HL-60 (cell line): ENCODE measurements around the gene DAAM1.

Experiments used
- DNase-seq, 2 experiments: peaks; one replicate each; pipeline ENCODE4 v3.0.0-alpha.2; 2010 to 2020; ENCODE audit warnings: low read depth in 1 of 2, low spot score in 1 of 2
- H3K27ac ChIP-seq: fragments of 250-450 bp; sonication (Bioruptor Pico); replicated peaks from 2 replicates; pipeline ENCODE4 v1.5.1; 2020; ENCODE audit warnings: mild to moderate bottlenecking, moderate library complexity
- H3K27me3 ChIP-seq: fragments of 250-450 bp; sonication (Bioruptor Pico); 2 replicates; pipeline ENCODE4 v1.5.1; 2021; ENCODE audit warnings: mild to moderate bottlenecking, moderate library complexity; ENCODE audit not compliant: insufficient read depth, poor library complexity, severe bottlenecking
- H3K4me3 ChIP-seq: replicated peaks from 2 replicates; pipeline ENCODE4 v1.5.1; 2011; ENCODE audit warnings: mild to moderate bottlenecking, control low read depth, low read length; ENCODE audit not compliant: insufficient read depth
- GABPA ChIP-seq: IDR thresholded peaks from 2 replicates; pipeline ENCODE4 v1.6.1; 2012; ENCODE audit warnings: low read depth
- POLR2AphosphoS5 ChIP-seq: IDR thresholded peaks from 2 replicates; pipeline ENCODE4 v1.6.1; 2012; ENCODE audit warnings: low read depth
- SPI1 ChIP-seq: IDR thresholded peaks from 2 replicates; pipeline ENCODE4 v1.6.1; 2012; ENCODE audit warnings: low read depth, mild to moderate bottlenecking, borderline replicate concordance
- TF ChIP-seq, protein P1 (sequence below): IDR thresholded peaks from one replicate; pipeline ENCODE4 v1.5.1; 2011; ENCODE audit warnings: low read length, control low read depth, inconsistent platforms; ENCODE audit not compliant: insufficient read depth
- TF ChIP-seq, protein P2 (sequence below): IDR thresholded peaks from 2 replicates; pipeline ENCODE4 v1.6.1; 2012; ENCODE audit warnings: low read depth; ENCODE audit not compliant: insufficient replicate concordance

The DAAM1 gene

DNA sequence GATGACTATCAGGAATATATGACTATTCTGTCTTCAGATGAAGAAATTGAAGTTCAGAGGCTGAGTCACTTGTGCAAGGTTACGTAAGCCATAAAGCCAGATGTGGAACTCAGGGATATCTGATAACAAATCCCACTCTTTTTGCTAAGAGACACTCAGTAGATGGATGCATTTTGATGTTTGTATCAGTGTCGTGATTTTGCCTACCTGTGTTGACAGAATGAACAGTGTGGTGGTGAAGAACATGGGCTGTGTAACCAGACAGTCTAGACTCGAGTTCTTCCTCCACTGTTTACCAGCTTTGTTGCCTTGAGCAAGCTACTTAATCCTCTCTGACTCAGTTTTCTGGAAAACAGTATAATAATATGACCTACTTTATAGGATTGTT, 93.9 kb downstream of the DAAM1 start:
- Histone ChIP-seq H3K4me3 (no peak overlapping the region), H3K27me3 (no peaks in the 10 kb centered on the region), H3K27ac (no peak overlapping the region)
- TF ChIP-seq POLR2AphosphoS5 (no peak), GABPA (no peak), SPI1 (no peak)
- TF ChIP-seq, protein P1, sequence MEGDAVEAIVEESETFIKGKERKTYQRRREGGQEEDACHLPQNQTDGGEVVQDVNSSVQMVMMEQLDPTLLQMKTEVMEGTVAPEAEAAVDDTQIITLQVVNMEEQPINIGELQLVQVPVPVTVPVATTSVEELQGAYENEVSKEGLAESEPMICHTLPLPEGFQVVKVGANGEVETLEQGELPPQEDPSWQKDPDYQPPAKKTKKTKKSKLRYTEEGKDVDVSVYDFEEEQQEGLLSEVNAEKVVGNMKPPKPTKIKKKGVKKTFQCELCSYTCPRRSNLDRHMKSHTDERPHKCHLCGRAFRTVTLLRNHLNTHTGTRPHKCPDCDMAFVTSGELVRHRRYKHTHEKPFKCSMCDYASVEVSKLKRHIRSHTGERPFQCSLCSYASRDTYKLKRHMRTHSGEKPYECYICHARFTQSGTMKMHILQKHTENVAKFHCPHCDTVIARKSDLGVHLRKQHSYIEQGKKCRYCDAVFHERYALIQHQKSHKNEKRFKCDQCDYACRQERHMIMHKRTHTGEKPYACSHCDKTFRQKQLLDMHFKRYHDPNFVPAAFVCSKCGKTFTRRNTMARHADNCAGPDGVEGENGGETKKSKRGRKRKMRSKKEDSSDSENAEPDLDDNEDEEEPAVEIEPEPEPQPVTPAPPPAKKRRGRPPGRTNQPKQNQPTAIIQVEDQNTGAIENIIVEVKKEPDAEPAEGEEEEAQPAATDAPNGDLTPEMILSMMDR, result no peak
- TF ChIP-seq, protein P2, sequence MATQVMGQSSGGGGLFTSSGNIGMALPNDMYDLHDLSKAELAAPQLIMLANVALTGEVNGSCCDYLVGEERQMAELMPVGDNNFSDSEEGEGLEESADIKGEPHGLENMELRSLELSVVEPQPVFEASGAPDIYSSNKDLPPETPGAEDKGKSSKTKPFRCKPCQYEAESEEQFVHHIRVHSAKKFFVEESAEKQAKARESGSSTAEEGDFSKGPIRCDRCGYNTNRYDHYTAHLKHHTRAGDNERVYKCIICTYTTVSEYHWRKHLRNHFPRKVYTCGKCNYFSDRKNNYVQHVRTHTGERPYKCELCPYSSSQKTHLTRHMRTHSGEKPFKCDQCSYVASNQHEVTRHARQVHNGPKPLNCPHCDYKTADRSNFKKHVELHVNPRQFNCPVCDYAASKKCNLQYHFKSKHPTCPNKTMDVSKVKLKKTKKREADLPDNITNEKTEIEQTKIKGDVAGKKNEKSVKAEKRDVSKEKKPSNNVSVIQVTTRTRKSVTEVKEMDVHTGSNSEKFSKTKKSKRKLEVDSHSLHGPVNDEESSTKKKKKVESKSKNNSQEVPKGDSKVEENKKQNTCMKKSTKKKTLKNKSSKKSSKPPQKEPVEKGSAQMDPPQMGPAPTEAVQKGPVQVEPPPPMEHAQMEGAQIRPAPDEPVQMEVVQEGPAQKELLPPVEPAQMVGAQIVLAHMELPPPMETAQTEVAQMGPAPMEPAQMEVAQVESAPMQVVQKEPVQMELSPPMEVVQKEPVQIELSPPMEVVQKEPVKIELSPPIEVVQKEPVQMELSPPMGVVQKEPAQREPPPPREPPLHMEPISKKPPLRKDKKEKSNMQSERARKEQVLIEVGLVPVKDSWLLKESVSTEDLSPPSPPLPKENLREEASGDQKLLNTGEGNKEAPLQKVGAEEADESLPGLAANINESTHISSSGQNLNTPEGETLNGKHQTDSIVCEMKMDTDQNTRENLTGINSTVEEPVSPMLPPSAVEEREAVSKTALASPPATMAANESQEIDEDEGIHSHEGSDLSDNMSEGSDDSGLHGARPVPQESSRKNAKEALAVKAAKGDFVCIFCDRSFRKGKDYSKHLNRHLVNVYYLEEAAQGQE, result no peak
- DNase-seq, result peak; percentile 9 to 34

DNA sequence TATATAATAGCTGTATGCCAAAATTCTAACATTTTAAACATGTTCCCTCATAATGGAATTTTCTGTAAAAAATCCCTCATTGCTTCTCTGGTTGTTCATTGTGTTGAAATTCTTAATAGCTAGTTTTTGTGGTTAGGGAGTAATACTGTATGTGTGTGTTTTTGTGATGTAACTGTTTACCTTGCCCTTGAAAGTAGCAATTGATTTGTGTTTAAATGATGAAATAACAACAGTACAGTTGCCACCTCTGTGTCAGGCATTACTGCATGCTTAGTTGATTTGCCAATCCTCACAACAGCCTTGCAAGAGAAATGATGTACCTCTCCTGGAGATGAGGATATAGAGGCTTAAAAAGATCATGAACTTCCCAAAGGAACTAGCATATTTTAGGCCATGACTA, 94.9 kb downstream of the DAAM1 start:
- H3K4me3 ChIP-seq, result no peak overlapping the region
- TF ChIP-seq, protein P2, result no peak
- TF ChIP-seq, protein P1, result no peak
- TF ChIP-seq SPI1 (no peak), GABPA (no peak), POLR2AphosphoS5 (no peak)
- peak in 1 of 2 experiments; percentile 38 for DNase-seq
- H3K27me3 ChIP-seq, result no peaks in the 10 kb centered on the region
- no peak overlapping the region for H3K27ac ChIP-seq

DNA sequence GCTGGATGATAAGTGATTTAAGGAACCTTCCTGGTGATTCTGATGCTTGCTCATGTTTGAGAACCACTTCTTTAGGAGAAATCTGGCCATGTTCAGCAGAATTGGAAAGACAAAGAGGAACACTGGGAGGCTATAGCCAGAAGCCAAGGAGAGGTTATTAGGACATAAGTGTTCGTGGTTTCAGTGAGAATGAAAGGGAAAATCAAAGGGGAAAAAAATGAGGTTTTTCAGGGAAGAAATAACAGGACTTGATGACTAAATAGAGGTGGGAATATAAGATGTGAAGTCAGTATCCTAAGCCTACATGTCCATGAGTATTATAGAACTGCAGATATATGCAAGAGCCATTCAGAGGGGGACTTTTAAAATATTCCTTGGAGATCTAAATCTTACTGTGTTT, 95.6 kb downstream of the DAAM1 start:
- no peak overlapping the region for H3K4me3 ChIP-seq
- TF ChIP-seq GABPA (no peak), POLR2AphosphoS5 (no peak), SPI1 (no peak)
- TF ChIP-seq, protein P1, result no peak
- TF ChIP-seq, protein P2, result no peak
- no peak overlapping the region for H3K27ac ChIP-seq
- DNase-seq, result no peak
- H3K27me3 ChIP-seq, result no peaks in the 10 kb centered on the region
